Epithelial cell of prostate (primary cell): ENCODE measurements around the gene NEUROG3.
"Not testable (repeated sequence)": the region's sequence is repeated elsewhere in the genome, so short reads cannot be mapped to it uniquely, and the experiment has no call there.

Experiments used
- DNase-seq: peaks from one replicate; pipeline ENCODE4 v3.0.0-alpha.2; 2011; ENCODE audit warnings: low read depth, low spot score
- H3K27ac ChIP-seq: fragments of 450-650 bp; 2 replicates; pipeline ENCODE4 v1.5.1; 2017; ENCODE audit warnings: mild to moderate bottlenecking

Gene NEUROG3

GRCh38 chr10:69572159-69573055 lies 815 bp downstream of the NEUROG3 start:
- no peak overlapping the region for H3K27ac ChIP-seq
- no peak for DNase-seq

DNA sequence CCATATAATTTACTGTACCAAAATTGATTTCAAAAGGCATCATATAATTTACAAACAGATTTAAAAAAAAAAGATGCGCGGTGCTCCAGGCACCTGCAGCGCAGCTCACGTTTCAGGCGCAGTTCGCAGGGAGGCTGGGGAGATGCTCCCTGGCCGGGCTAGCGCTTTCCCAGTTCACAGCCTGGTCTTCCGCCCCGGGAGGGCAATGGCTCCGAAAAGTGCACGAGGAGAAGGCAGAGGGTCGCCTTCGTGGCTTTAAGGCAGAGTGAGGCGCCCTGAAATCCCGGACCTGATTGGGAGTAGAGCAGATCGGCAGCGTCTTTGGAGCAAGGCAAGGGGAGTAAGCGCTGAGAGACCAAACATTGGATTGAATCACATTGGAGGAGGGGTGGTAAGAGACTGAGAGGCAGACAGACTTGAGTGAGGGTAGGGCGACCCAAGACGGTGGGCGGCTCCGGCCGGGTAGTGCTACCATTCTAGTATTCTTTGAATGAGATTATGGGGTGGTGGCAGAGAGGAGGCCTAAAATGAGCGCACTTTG lies 1.5 kb downstream of the NEUROG3 start:
- H3K27ac ChIP-seq, result no peak overlapping the region
- DNase-seq, result no peak

DNA sequence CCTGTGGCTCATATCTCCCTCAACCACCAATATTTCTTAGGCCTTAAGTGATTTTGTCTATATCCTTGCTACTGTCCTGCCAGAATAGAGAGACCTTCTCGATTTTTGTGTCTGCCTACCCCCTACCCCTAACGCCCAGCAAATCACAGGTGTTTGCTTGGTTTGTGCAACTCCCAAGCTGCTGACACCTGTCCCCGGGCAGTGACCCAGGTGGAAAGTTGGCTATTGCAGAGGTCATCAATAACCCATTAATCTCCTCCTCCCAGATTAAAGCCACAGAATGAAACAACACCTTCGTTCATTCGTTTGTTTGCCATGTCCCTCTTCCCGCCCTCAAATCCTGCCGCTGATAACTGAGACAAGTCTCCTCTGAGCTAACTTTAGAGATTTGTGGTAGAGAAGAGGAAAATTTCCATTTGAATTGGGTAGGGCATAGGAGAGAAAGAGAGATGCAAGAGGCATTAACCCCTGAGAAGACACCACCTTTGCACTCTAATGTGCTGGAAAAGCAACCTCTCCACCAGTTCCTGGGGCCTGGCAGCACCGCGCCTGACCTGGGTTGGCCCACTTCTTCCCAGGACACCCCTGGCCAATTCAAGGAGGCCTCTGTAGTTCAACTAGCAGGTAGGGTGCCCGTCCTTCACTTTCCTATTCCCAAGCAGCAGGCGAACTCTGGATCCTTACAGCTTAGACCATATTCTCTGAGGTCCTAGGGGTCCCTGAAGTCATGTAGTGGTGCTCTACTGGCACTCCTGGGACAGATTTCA lies 3.0 kb downstream of the NEUROG3 start:
- H3K27ac ChIP-seq, result no peak overlapping the region
- no peak for DNase-seq

DNA sequence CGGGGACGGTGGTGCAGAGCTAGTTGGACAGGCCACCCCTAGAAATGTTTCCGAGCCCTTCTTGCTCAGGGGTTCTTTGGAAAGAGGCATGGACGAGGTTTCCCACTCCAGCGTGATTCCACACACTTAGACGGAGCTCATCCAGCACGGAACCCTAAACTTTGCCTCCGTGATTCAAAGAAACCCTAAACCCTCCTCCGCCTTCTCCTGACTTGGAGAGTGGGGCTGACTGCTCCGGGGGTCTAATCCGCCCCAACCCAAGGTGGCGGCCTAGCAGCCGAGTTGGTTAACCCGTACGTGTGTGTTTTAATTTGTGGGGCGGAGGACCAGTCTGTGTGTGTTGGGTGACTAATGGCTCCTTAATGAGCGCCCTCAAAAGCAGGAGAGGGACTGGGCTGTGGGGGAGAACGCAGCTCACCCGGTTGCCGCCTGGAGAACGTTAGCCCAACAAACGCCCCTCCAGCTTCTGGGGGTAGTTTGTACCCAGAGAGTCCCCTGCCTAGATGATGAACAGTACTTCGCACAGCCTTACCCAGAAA lies 3.8 kb downstream of the NEUROG3 start:
- DNase-seq, result no peak

GRCh38 chr10:69568472-69569395 lies 4.5 kb downstream of the NEUROG3 start:
- no peak for DNase-seq
- no peak overlapping the region for H3K27ac ChIP-seq

More for the DNA sequence above, 3.8 kb downstream of the NEUROG3 start:
- H3K27ac ChIP-seq, result no peak overlapping the region

GRCh38 chr10:69567920-69568319 lies 5.3 kb downstream of the NEUROG3 start:
- peak; percentile 3 for DNase-seq
- H3K27ac ChIP-seq, result no peak overlapping the region

GRCh38 chr10:69562731-69563254 lies 10.4 kb downstream of the NEUROG3 start:
- DNase-seq, result no peak
- no peak overlapping the region for H3K27ac ChIP-seq

DNA sequence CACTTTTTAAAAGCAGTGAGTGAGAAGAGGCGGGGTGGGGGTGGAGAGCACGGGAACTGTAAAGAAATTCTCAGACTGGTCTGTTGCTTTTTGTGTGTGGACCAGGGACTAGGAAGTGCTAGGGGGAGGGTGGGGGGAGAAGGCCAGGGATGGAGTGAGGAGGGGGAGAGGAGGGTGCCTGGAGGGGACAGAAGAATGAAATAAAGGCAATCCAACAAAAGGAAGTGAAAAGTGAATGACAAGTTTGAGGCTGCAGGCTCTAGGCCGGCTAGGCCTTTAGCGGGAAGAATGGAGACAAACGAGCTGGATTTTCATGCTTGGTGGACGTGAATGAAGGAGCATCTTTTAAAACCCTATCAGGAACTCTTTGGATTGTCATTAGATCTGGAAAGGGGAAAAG lies 13.7 kb downstream of the NEUROG3 start:
- no peak overlapping the region for H3K27ac ChIP-seq
- DNase-seq, result no peak

GRCh38 chr10:69558559-69558958 lies 14.7 kb downstream of the NEUROG3 start:
- H3K27ac ChIP-seq, result no peak overlapping the region
- no peak for DNase-seq

DNA sequence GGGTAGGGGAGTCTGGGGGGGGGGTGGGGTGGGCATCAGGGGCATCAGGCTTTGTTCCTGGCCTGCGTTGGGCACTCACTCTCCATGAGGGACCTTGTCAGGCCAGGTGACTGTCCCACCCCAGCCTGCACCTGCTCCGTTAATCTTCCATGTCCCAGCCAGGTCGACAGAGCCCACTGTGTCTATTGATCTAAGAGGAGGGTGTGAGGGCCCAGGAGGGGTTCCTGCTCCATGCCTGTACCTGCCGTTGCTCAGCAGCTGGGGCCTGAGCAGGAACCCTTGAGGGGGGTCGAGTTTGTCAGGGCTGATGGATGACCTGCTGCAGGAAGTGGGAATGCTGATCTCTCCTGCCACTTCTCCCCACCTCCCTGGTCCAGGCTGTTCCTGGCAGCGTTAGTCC lies 18.6 kb downstream of the NEUROG3 start:
- no peak for DNase-seq
- H3K27ac ChIP-seq, result no peak overlapping the region

GRCh38 chr10:69553328-69553727 lies 19.9 kb downstream of the NEUROG3 start:
- no peak for DNase-seq
- H3K27ac ChIP-seq, result no peak overlapping the region

DNA sequence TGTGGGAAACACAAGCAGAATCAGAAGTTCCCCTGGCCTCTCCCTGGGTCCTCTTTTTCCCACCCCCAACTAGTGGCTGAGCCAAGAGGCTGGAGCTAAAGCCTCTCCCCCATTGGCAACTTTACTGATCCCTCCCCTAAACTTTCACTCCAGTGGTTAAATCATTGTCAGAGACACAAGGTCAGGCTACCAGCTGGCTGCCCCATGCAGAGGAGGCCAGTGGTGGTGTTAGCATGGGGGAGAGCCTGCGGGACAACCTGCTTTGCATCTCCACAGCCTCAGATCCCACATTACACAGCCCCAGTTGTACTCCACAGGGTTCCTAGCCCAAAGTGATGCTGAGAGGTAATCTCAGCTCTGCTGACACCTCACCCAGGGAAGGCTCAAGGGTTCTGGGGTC lies 21.0 kb downstream of the NEUROG3 start:
- H3K27ac ChIP-seq, result no peak overlapping the region

DNA sequence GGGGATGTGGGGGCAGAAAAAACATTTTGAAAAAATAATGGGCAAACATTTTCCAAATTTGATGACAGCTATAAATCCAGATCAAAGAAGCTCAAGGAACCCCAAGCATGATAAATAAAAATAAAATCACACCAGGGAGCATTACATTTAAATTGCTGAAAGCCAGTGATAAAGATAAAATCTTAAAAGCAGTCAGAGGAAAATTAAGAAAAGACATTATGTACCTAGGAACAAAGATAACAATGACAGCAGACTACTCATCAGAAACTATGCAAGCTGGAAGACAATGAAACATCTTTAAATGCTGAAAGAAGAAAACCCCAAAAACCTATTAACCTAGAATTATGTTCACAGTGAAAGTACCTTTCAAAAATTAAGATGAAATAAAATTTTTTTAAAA lies 23.3 kb downstream of the NEUROG3 start:
- no peak overlapping the region for H3K27ac ChIP-seq
- DNase-seq, result no peak

More for the DNA sequence above, 21.0 kb downstream of the NEUROG3 start:
- DNase-seq, result no peak

GRCh38 chr10:69541463-69541862 lies 31.8 kb downstream of the NEUROG3 start:
- H3K27ac ChIP-seq, result no peak overlapping the region
- DNase-seq, result no peak

DNA sequence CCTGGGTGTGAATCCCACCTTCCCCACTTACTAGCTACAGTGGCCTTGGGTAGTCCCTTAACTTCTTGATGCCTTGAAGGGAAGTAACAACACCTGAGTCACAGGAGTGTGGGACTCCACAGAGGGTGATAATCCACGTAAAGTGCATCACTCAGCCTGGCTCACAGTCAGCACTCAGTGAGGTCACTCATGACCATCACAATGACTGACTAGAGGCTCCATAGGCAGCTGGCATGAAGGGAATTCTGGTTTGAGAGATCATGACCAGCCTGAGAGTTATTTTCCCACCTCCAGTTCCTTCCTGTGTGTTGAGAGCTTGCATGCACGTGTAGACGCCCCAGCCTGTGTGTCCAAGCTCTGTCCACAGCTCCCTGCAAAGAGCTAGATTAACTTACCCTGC lies 34.8 kb downstream of the NEUROG3 start:
- no peak overlapping the region for H3K27ac ChIP-seq
- DNase-seq, result no peak

DNA sequence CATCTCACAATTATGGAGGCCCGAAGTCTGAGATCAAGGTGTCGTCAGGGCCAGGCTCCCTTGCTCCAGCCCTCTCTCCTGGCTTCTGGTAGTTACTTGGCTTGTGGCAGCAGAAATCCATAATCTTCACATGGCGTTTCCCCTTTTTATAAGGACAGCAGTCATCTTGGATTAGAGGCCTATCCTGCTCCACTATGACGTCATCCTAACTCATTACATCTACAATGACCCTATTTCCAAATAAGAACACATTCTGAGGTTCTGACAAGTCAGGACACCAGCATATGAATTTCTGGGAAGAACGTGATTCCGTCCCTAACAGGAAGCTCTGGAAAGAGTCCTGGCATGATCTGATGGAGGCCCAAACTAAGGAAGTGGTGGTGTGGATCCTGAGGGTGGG lies 35.8 kb downstream of the NEUROG3 start:
- H3K27ac ChIP-seq, result no peak overlapping the region
- DNase-seq, result no peak

- not testable (repeated sequence) for H3K27ac ChIP-seq, DNase-seq
Measured at GRCh38 chr10:69536521-69536920, 36.7 kb downstream of the NEUROG3 start.

DNA sequence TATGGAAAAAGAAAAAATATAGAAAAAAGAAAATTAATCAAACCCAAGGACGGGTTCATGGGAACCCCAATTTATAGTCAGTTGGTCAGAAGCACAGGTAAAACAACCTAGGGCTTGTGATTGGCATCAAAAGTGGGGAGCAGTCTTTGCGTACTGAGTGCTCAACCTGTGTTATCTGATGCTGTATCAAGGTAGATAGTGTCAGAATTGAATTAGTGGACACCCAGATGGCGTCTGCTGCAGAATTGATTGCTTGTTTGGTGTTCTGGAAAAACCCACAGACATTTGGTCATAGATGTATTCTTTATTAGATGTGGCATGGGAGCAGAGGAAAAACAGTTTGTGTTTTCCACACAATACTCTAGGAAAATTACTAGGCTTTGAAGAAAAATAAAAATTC lies 39.6 kb downstream of the NEUROG3 start:
- H3K27ac ChIP-seq, result no peak overlapping the region
- DNase-seq, result no peak

GRCh38 chr10:69527961-69528360 lies 45.3 kb downstream of the NEUROG3 start:
- DNase-seq, result no peak
- no peak overlapping the region for H3K27ac ChIP-seq
